OCI-LY7 (cell line): ENCODE results near the gene ZNF609.

ENCODE experiments used
- EZH2phosphoT487 ChIP-seq: fragments of 200-600 bp; sonication (generic); IDR thresholded peaks from 2 replicates; pipeline ENCODE4 v1.6.1; 2018; ENCODE audit warnings: low read depth, borderline replicate concordance, mild to moderate bottlenecking, mixed run types, antibody characterized with exemption, low read length, moderate library complexity, mixed read lengths
- TF ChIP-seq, protein P1 (sequence below): fragments of 200-600 bp; sonication (generic); conservative IDR thresholded peaks from 2 replicates; pipeline ENCODE4 v1.5.1; 2014; ENCODE audit warnings: mild to moderate bottlenecking, antibody characterized with exemption, low read length, moderate library complexity, mixed read lengths

DNA sequence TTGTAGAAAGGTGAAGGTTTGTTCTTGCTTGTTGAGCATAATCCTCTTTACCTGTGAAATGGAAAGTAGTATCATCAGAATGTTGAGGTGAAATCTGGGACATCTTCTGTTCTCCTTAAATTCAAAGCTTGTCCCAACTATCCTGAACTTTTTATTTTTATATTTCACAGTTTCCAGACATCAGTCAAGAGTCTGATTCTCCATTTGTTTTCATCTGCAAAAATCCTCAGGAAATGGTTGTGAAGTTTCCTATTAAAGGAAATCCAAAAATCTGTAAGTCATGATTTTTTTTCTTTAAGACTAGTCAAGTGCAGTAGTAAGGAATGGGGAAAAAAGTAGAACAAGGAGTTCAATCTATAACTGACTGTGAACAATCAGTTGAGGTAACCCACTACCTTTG, 15.5 kb upstream of the ZNF609 start:
- TF ChIP-seq, protein P1, sequence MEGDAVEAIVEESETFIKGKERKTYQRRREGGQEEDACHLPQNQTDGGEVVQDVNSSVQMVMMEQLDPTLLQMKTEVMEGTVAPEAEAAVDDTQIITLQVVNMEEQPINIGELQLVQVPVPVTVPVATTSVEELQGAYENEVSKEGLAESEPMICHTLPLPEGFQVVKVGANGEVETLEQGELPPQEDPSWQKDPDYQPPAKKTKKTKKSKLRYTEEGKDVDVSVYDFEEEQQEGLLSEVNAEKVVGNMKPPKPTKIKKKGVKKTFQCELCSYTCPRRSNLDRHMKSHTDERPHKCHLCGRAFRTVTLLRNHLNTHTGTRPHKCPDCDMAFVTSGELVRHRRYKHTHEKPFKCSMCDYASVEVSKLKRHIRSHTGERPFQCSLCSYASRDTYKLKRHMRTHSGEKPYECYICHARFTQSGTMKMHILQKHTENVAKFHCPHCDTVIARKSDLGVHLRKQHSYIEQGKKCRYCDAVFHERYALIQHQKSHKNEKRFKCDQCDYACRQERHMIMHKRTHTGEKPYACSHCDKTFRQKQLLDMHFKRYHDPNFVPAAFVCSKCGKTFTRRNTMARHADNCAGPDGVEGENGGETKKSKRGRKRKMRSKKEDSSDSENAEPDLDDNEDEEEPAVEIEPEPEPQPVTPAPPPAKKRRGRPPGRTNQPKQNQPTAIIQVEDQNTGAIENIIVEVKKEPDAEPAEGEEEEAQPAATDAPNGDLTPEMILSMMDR, result no peak
- no peak for TF ChIP-seq EZH2phosphoT487
